H9 (cell line): ENCODE results near the gene FUT2. TPM values are rescaled to one million over a fixed set of nuclear protein-coding genes. Genes with fewer than 3 reads are reported as not detected.
A peak's percentile ranks its signal among the peaks of the same experiment; 100 is the strongest.

Experiments used
- DNase-seq: peaks from one replicate; pipeline ENCODE4 v3.0.0-alpha.2; 2017
- H2AFZ ChIP-seq: one replicate; pipeline ENCODE4 v1.6.1; 2013; ENCODE audit warnings: mild to moderate bottlenecking, low read length, control low read depth, moderate library complexity
- H2AK5ac ChIP-seq: 2 replicates; pipeline ENCODE4 v1.6.1; 2013; ENCODE audit warnings: low read length, control low read depth, mixed read lengths; ENCODE audit not compliant: insufficient read length
- H2BK120ac ChIP-seq: one replicate; pipeline ENCODE4 v1.6.1; 2013; ENCODE audit warnings: low read depth, mild to moderate bottlenecking, low read length, control low read depth, inconsistent platforms; ENCODE audit not compliant: poor library complexity, severe bottlenecking
- H2BK12ac ChIP-seq: 2 replicates; pipeline ENCODE4 v1.6.1; 2013; ENCODE audit warnings: low read length, control low read depth, mixed read lengths, low read depth; ENCODE audit not compliant: insufficient read length
- H2BK15ac ChIP-seq: 2 replicates; pipeline ENCODE4 v1.6.1; 2013; ENCODE audit warnings: low read depth, low read length, control low read depth
- H2BK20ac ChIP-seq: one replicate; pipeline ENCODE4 v1.6.1; 2013; ENCODE audit warnings: low read depth, mild to moderate bottlenecking, low read length, control low read depth, inconsistent platforms; ENCODE audit not compliant: poor library complexity, severe bottlenecking
- H2BK5ac ChIP-seq: 2 replicates; pipeline ENCODE4 v1.6.1; 2013; ENCODE audit warnings: low read length, control low read depth, mixed read lengths; ENCODE audit not compliant: insufficient read length
- H3K14ac ChIP-seq: 2 replicates; pipeline ENCODE4 v1.6.1; 2013; ENCODE audit warnings: low read length, control low read depth; ENCODE audit not compliant: insufficient read depth
- H3K18ac ChIP-seq: 2 replicates; pipeline ENCODE4 v1.6.1; 2013; ENCODE audit warnings: low read depth, mild to moderate bottlenecking, mixed read lengths, low read length, control low read depth; ENCODE audit not compliant: insufficient read length
- H3K23ac ChIP-seq: 2 replicates; pipeline ENCODE4 v1.6.1; 2013; ENCODE audit warnings: low read length, control low read depth, mixed read lengths, low read depth; ENCODE audit not compliant: insufficient read length
- H3K23me2 ChIP-seq: 2 replicates; pipeline ENCODE4 v1.6.1; 2013; ENCODE audit warnings: low read depth, mild to moderate bottlenecking, mixed read lengths, low read length, control low read depth; ENCODE audit not compliant: insufficient read length, poor library complexity, severe bottlenecking
- H3K27ac ChIP-seq: 2 replicates; pipeline ENCODE4 v1.5.1; 2013; ENCODE audit warnings: low read length, control low read depth, mixed read lengths, low read depth; ENCODE audit not compliant: insufficient read length
- H3K27me3 ChIP-seq: 2 replicates; pipeline ENCODE4 v1.6.1; 2013; ENCODE audit warnings: low read length, control low read depth, inconsistent platforms; ENCODE audit not compliant: insufficient read depth
- H3K4ac ChIP-seq: 2 replicates; pipeline ENCODE4 v1.6.1; 2013; ENCODE audit warnings: low read depth, mild to moderate bottlenecking, control low read depth, inconsistent platforms, low read length, moderate library complexity
- H3K4me1 ChIP-seq: 2 replicates; pipeline ENCODE4 v1.6.1; 2013; ENCODE audit warnings: low read length, control low read depth, inconsistent platforms; ENCODE audit not compliant: insufficient read depth
- H3K4me2 ChIP-seq: 2 replicates; pipeline ENCODE4 v1.6.1; 2013; ENCODE audit warnings: low read length, control low read depth, mixed read lengths; ENCODE audit not compliant: insufficient read length, insufficient read depth
- H3K56ac ChIP-seq: 2 replicates; pipeline ENCODE4 v1.6.1; 2013; ENCODE audit warnings: low read depth, mild to moderate bottlenecking, mixed read lengths, low read length, control low read depth; ENCODE audit not compliant: insufficient read length
- H3K79me1 ChIP-seq: 2 replicates; pipeline ENCODE4 v1.6.1; 2013; ENCODE audit warnings: low read depth, mild to moderate bottlenecking, moderate library complexity, low read length, control low read depth, inconsistent platforms; ENCODE audit not compliant: insufficient read depth, poor library complexity, severe bottlenecking
- H3K79me2 ChIP-seq: 2 replicates; pipeline ENCODE4 v1.6.1; 2013; ENCODE audit warnings: low read length, control low read depth, inconsistent platforms; ENCODE audit not compliant: insufficient read depth
- H3K9ac ChIP-seq: 2 replicates; pipeline ENCODE4 v1.6.1; 2013; ENCODE audit warnings: low read length, control low read depth, mixed read lengths; ENCODE audit not compliant: insufficient read length; ENCODE audit errors: extremely low read depth
- H3K9me3 ChIP-seq: one replicate; pipeline ENCODE4 v1.6.1; 2013; ENCODE audit warnings: low read depth, low read length, inconsistent platforms; ENCODE audit not compliant: control insufficient read depth
- H3T11ph ChIP-seq: one replicate; pipeline ENCODE4 v1.6.1; 2013; ENCODE audit warnings: mild to moderate bottlenecking, low read length, control low read depth, inconsistent platforms
- H4K20me1 ChIP-seq: one replicate; pipeline ENCODE4 v1.6.1; 2013; ENCODE audit not compliant: control insufficient read depth, insufficient read length, insufficient read depth
- H4K5ac ChIP-seq: 2 replicates; pipeline ENCODE4 v1.6.1; 2013; ENCODE audit warnings: low read depth, mild to moderate bottlenecking, mixed read lengths, low read length, control low read depth; ENCODE audit not compliant: insufficient read length
- H4K8ac ChIP-seq: replicated peaks from 2 replicates; pipeline ENCODE4 v1.6.1; 2013; ENCODE audit warnings: low read length, control low read depth, mixed read lengths, low read depth; ENCODE audit not compliant: insufficient read length
- H4K91ac ChIP-seq: 2 replicates; pipeline ENCODE4 v1.6.1; 2013; ENCODE audit warnings: low read depth, mild to moderate bottlenecking, moderate library complexity, mixed read lengths, low read length, control low read depth; ENCODE audit not compliant: insufficient read length
- H3K27ac Mint-ChIP-seq, 3 experiments: 2 replicates in 2 of 3; 3 replicates in 1 of 3; pipeline ENCODE4 v1.8.0; 2020 to 2021; ENCODE audit warnings: mixed read lengths in 3 of 3, mild to moderate bottlenecking in 1 of 3, moderate library complexity in 1 of 3
- H3K27me3 Mint-ChIP-seq: 2 replicates; pipeline ENCODE4 v1.8.0; 2021; ENCODE audit warnings: low read depth, mild to moderate bottlenecking, moderate library complexity, mixed read lengths
- H3K36me3 Mint-ChIP-seq, 3 experiments: 2 replicates in 2 of 3; 3 replicates in 1 of 3; pipeline ENCODE4 v1.8.0; 2020 to 2021; ENCODE audit warnings: low read depth in 3 of 3, mixed read lengths in 3 of 3; ENCODE audit not compliant: insufficient read depth in 1 of 3
- H3K4me1 Mint-ChIP-seq, 2 experiments: 2 replicates each; pipeline ENCODE4 v1.8.0; 2020; ENCODE audit warnings: mixed read lengths in 2 of 2
- H3K4me3 Mint-ChIP-seq, 2 experiments: 2 replicates in 1 of 2; 3 replicates in 1 of 2; pipeline ENCODE4 v1.8.0; 2020 to 2021; ENCODE audit warnings: mild to moderate bottlenecking in 2 of 2, mixed read lengths in 2 of 2, moderate library complexity in 1 of 2
- H3K9me3 Mint-ChIP-seq, 2 experiments: 2 replicates in 1 of 2; 3 replicates in 1 of 2; pipeline ENCODE4 v1.8.0; 2020; ENCODE audit warnings: mild to moderate bottlenecking in 2 of 2, mixed read lengths in 2 of 2, moderate library complexity in 1 of 2
- CTCF ChIP-seq: fragments of 200-600 bp; sonication (generic); conservative IDR thresholded peaks from 3 replicates; pipeline ENCODE4 v1.8.0; 2021; ENCODE audit warnings: antibody characterized with exemption, mild to moderate bottlenecking
- WGBS: extraction: QIAGEN DNeasy Blood & Tissue Kit; methylation state at CpG from one replicate; pipeline ENCODE4 v1.1.7; 2013; ENCODE audit warnings: missing lambda C conversion rate, low lambda C conversion rate, mixed read lengths; ENCODE audit not compliant: insufficient read length; ENCODE audit errors: extremely low coverage; 5-methylcytosine and 5-hydroxymethylcytosine counted together
- total RNA-seq: library from RNA; stranded (reverse); gene quantifications from 2 replicates; pipeline ENCODE4 v1.2.1, GENCODE V29; 2021

FUT2 gene
- total RNA-seq, 1 experiment from 2014 or later, result 11.4 TPM

DNA sequence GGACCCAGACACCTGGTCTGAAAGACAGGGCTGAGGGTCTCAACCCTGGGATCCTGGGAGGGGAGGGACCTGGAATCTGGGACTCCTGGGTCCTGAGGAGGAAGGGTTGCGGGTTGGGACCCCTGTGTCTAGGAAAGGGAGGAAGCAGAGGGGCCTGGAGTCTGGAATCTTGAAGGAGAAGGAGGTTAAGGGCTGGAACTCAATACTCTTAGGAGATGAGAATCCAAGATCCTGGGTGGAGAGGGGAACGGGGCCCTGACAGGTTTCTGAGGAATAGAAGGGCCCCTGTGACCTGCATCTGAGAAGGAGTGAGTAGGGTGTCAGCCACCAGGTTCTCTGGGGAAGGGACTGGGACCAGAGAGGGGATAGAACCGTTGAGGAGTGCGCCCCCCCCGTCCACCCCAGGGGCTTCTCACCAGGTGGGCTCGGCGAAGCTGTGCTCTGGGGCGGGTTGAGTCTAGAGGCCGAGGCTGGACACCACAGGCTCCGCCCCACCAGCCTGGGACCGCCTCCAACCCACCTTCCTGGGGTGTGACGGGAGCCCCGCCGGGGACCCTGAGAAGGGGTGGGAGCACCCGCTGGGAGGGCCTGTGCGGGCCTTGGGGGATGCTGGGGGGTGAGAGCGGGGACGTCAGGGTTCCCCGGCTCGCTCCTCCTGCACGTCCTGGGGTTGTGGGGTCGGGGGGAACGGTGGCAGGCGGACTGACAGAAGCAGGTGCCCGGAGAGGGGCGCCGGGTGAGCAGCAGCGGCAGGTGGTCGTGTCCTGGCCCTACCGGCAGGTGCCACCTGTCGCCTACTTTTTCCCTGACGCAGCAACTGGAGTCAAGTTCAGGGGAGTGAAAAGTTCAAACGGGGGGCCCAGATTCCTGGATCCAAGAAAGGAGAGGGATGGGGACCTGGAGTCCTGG is 23.7 kb downstream of the FUT2 start, which contains the start of gene MAMSTR:
TSS of gene MAMSTR (minus strand) at position 463 of the 909 bp plus-strand sequence. CDS start 694 bp downstream, outside the sequence.
- H3K27me3 Mint-ChIP-seq, result no peaks in the 10 kb centered on the region; the same call in 1 of the 2 replicates

More for the DNA sequence above, 23.7 kb downstream of the FUT2 start, which contains the start of gene MAMSTR:
- peak within 1 kb of the TSS; percentile 19 for H3K14ac ChIP-seq
- H4K91ac ChIP-seq, result no peak within 1 kb of the TSS
- DNase-seq, result peak; percentile 39
- H2AFZ ChIP-seq, result no peak within 1 kb of the TSS
- H3K27me3 ChIP-seq, result no peaks in the 10 kb centered on the region
- no peaks in the 10 kb centered on the region for H3K79me1 ChIP-seq
- no peak within 1 kb of the TSS for H3T11ph ChIP-seq
- no peak within 1 kb of the TSS for H2BK20ac ChIP-seq
- H3K9me3 Mint-ChIP-seq, result no peaks in the 10 kb centered on the region
- H4K20me1 ChIP-seq, result no peaks in the 10 kb centered on the region
- H3K4ac ChIP-seq, result no peak within 1 kb of the TSS
- peaks cover 7% of the 10 kb centered on the region for H3K23me2 ChIP-seq
- H4K5ac ChIP-seq, result no peak within 1 kb of the TSS
- H2BK15ac ChIP-seq, result no peak within 1 kb of the TSS
- H3K4me2 ChIP-seq, result peak within 1 kb of the TSS; percentile 45
- H2BK120ac ChIP-seq, result no peak within 1 kb of the TSS
- no peak within 1 kb of the TSS for H2BK5ac ChIP-seq
- no peaks in the 10 kb centered on the region for H3K79me2 ChIP-seq
- peak within 1 kb of the TSS; percentile 96 to 98 for H3K4me3 Mint-ChIP-seq
- H3K4me1 ChIP-seq, result no peaks in the 10 kb centered on the region; the same call in 1 of the 2 replicates
- H3K27ac ChIP-seq, result no peak within 1 kb of the TSS
- H4K8ac ChIP-seq, result no peak within 1 kb of the TSS
- peak within 1 kb of the TSS in 2 of 3 experiments; percentile 96; a peak in 5 of 7 replicates for H3K27ac Mint-ChIP-seq
- H3K9ac ChIP-seq, result no peak within 1 kb of the TSS
- no peak within 1 kb of the TSS for H3K18ac ChIP-seq
- no peaks in the 10 kb centered on the region for H3K9me3 ChIP-seq
- no peak for TF ChIP-seq CTCF
- H2BK12ac ChIP-seq, result no peak within 1 kb of the TSS
- no peak within 1 kb of the TSS for H2AK5ac ChIP-seq
- H3K56ac ChIP-seq, result no peak within 1 kb of the TSS
- no peak within 1 kb of the TSS for H3K23ac ChIP-seq
- WGBS, result no CpG with 5 or more reads among the region's 33 CpGs
- peaks cover 31 to 45% of the 10 kb centered on the region in 2 experiments for H3K4me1 Mint-ChIP-seq
- H3K36me3 Mint-ChIP-seq, result no peaks in the 10 kb centered on the region
